IMR-90 (cell line): ENCODE results near the gene NPIPB8. TPM values are rescaled to one million over a fixed set of nuclear protein-coding genes. Genes with fewer than 3 reads are reported as not detected.
"Not testable (repeated sequence)": the region's sequence is repeated elsewhere in the genome, so short reads cannot be mapped to it uniquely, and the experiment has no call there.

Experiments
- ATAC-seq: fragments of 200-7000 bp; cut with Tn5 transposase; 2 replicates; pipeline ENCODE4 v1.9.1; 2020; ENCODE audit warnings: low read depth, mild to moderate bottlenecking, moderate library complexity
- BruUV-seq: library from RNA; stranded (reverse); fragments of 400-500 nt; replicated peaks from 2 replicates; lab custom pipeline; 2021; lab: Mats Ljungman, UMichigan
- CTCF ChIA-PET: fragments of 300-600 bp; formaldehyde crosslinking; extraction: SDS; loops from one replicate; lab custom pipeline; 2021; ENCODE audit warnings: antibody characterized with exemption; lab: Yijun Ruan, JAX
- POLR2A ChIA-PET: fragments of 300-600 bp; sonication (Branson Sonifier 250); formaldehyde crosslinking; loops from one replicate; lab custom pipeline; 2022; ENCODE audit warnings: antibody characterized with exemption; ENCODE audit not compliant: unreplicated experiment; lab: Charles Lee
- DNase-seq: peaks from one replicate; pipeline ENCODE4 v3.0.0; 2013
- H2AFZ ChIP-seq: replicated peaks from 2 replicates; pipeline ENCODE3; 2013; ENCODE audit warnings: low read length, mild to moderate bottlenecking; ENCODE audit not compliant: poor library complexity
- H2AK5ac ChIP-seq: 2 replicates; pipeline ENCODE4 v1.6.1; 2013; ENCODE audit warnings: low read depth, low read length, inconsistent platforms
- H2AK9ac ChIP-seq: replicated peaks from 2 replicates; pipeline ENCODE3; 2013; ENCODE audit warnings: mild to moderate bottlenecking, low read depth, low read length, moderate library complexity; ENCODE audit not compliant: poor library complexity
- H2BK120ac ChIP-seq: 2 replicates; pipeline ENCODE4 v1.6.1; 2013; ENCODE audit warnings: low read depth, low read length, inconsistent platforms
- H2BK15ac ChIP-seq: 3 replicates; pipeline ENCODE4 v1.6.1; 2013; ENCODE audit warnings: low read depth, low read length, inconsistent platforms
- H2BK20ac ChIP-seq: 2 replicates; pipeline ENCODE4 v1.6.1; 2013; ENCODE audit warnings: low read depth, mild to moderate bottlenecking, inconsistent platforms, low read length, moderate library complexity
- H2BK5ac ChIP-seq: 2 replicates; pipeline ENCODE4 v1.6.1; 2013; ENCODE audit warnings: mild to moderate bottlenecking, low read depth, low read length, inconsistent platforms; ENCODE audit not compliant: poor library complexity, severe bottlenecking
- H3K14ac ChIP-seq: replicated peaks from 2 replicates; pipeline ENCODE4 v1.6.1; 2013; ENCODE audit warnings: low read depth, low read length, inconsistent platforms
- H3K18ac ChIP-seq: 2 replicates; pipeline ENCODE4 v1.6.1; 2013; ENCODE audit warnings: low read depth, low read length, control low read depth
- H3K23ac ChIP-seq: 2 replicates; pipeline ENCODE4 v1.6.1; 2013; ENCODE audit warnings: low read depth, low read length, inconsistent platforms
- H3K27ac ChIP-seq: 2 replicates; pipeline ENCODE4 v1.5.1; 2013; ENCODE audit warnings: mild to moderate bottlenecking, control low read depth, low read length; ENCODE audit not compliant: insufficient read depth
- H3K27me3 ChIP-seq: 2 replicates; pipeline ENCODE4 v1.6.1; 2013; ENCODE audit warnings: low read length; ENCODE audit not compliant: control insufficient read depth, insufficient read depth
- H3K36me3 ChIP-seq: 2 replicates; pipeline ENCODE4 v1.6.1; 2013; ENCODE audit warnings: low read length, mixed read lengths; ENCODE audit not compliant: control insufficient read depth, insufficient read depth
- H3K4ac ChIP-seq: 2 replicates; pipeline ENCODE4 v1.6.1; 2013; ENCODE audit warnings: low read depth, low read length, inconsistent platforms
- H3K4me1 ChIP-seq: 2 replicates; pipeline ENCODE4 v1.6.1; 2013; ENCODE audit warnings: low read length, mixed read lengths; ENCODE audit not compliant: control insufficient read depth, insufficient read depth
- H3K4me2 ChIP-seq: 2 replicates; pipeline ENCODE4 v1.6.1; 2013; ENCODE audit warnings: low read depth, mild to moderate bottlenecking, control low read depth, low read length, moderate library complexity
- H3K4me3 ChIP-seq: 2 replicates; pipeline ENCODE4 v1.5.1; 2013; ENCODE audit warnings: low read depth, mild to moderate bottlenecking, control low read depth, low read length, moderate library complexity; ENCODE audit not compliant: insufficient read depth
- H3K56ac ChIP-seq: 2 replicates; pipeline ENCODE4 v1.6.1; 2013; ENCODE audit warnings: low read length, inconsistent platforms; ENCODE audit not compliant: insufficient read depth; ENCODE audit errors: extremely low read depth
- H3K79me1 ChIP-seq, 2 experiments: 2 replicates each; pipeline ENCODE4 v1.6.1; 2013; ENCODE audit warnings: low read length in 2 of 2, inconsistent platforms in 1 of 2, low read depth in 1 of 2
- H3K9ac ChIP-seq: 2 replicates; pipeline ENCODE4 v1.6.1; 2013; ENCODE audit warnings: low read depth, low read length, control low read depth
- H3K9me1 ChIP-seq: 2 replicates; pipeline ENCODE4 v1.6.1; 2013; ENCODE audit warnings: low read length, inconsistent platforms; ENCODE audit not compliant: insufficient read depth
- H3K9me3 ChIP-seq: 2 replicates; pipeline ENCODE4 v1.6.1; 2013; ENCODE audit warnings: low read length; ENCODE audit not compliant: control insufficient read depth, insufficient read depth
- H4K20me1 ChIP-seq: 2 replicates; pipeline ENCODE4 v1.6.1; 2013; ENCODE audit warnings: low read length, inconsistent platforms; ENCODE audit not compliant: insufficient read depth
- H4K5ac ChIP-seq: 2 replicates; pipeline ENCODE4 v1.6.1; 2013; ENCODE audit warnings: mild to moderate bottlenecking, low read depth, low read length, control low read depth
- H4K8ac ChIP-seq, 2 experiments: 2 replicates each; pipeline ENCODE4 v1.6.1; 2013; ENCODE audit warnings: low read depth in 2 of 2, low read length in 2 of 2, control low read depth in 1 of 2, inconsistent platforms in 1 of 2
- H4K91ac ChIP-seq: 2 replicates; pipeline ENCODE4 v1.6.1; 2013; ENCODE audit warnings: low read depth, low read length, inconsistent platforms; ENCODE audit not compliant: insufficient read depth
- WGBS, 2 experiments: methylation state at CpG; one replicate each; pipeline versions ENCODE4 v1.1.5 to v1.1.7; 2013; ENCODE audit warnings: missing lambda C conversion rate in 2 of 2; ENCODE audit not compliant: insufficient read length in 1 of 2; ENCODE audit errors: extremely low coverage in 2 of 2; 5-methylcytosine and 5-hydroxymethylcytosine counted together
- dilution Hi-C: fragments of 300-500 bp; cut with HindIII; formaldehyde crosslinking; loops from one replicate; pipeline ENCODE4 v1.14.3; 2018; ENCODE audit warnings: low sequenced_read_pairs; ENCODE audit not compliant: unreplicated experiment
- in situ Hi-C: fragments of 300-500 bp; cut with MboI; formaldehyde crosslinking; loops from 3 replicates; pipeline ENCODE4 v1.14.3; 2019; ENCODE audit warnings: low sequenced_read_pairs, inconsistent platforms, mixed read lengths
- intact Hi-C: fragments of 100-400 bp; cut with micrococcal nuclease; formaldehyde crosslinking; loops from 2 replicates; pipeline ENCODE4 v1.10.0; 2022
- polyA plus RNA-seq, 3 experiments: library from polyadenylated mRNA; depleted of rRNA; stranded (reverse); fragments of >200 nt; gene quantifications; 2 replicates each; pipeline ENCODE4 v1.2.3, GENCODE V29; 2012; ENCODE audit warnings: low replicate concordance in 1 of 3
- total RNA-seq: library from RNA; depleted of rRNA; stranded (reverse); fragments of >200 nt; gene quantifications from 2 replicates; pipeline ENCODE4 v1.2.3, GENCODE V29; 2012

NPIPB8 gene
- total and polyA plus RNA-seq, 2 of the 4 experiments (the other 2 are of a cell fraction) = not detected

DNA sequence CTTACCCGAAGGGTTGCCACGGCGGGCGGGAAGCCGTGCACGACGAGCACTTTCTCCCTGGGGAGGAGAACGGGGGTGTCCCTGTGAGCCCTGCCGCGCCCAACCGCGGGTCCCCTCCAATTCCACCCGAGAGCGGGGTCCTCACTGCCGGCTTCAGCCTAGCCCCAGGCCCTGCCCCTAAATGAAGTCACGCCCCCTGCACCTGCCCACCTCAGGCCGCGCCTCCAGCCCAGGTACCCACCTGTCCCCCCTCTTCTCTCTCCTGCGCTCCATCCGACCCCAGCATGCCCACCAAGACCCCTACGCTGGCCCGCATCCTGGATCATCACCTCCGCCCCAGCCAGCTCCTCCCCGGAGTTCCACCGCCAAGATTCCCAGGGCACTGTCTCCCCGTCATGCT is 24.0 kb upstream of the NPIPB8 start:
- H2BK120ac ChIP-seq, H3K4ac ChIP-seq, POLR2A ChIA-PET, H3K36me3 ChIP-seq, CTCF ChIA-PET, H2BK5ac ChIP-seq, H3K56ac ChIP-seq, ATAC-seq, H4K20me1 ChIP-seq, dilution Hi-C loops, H3K9ac ChIP-seq, H2AK9ac ChIP-seq, H2BK20ac ChIP-seq, H3K4me1 ChIP-seq, BruUV-seq, H3K27ac ChIP-seq, H3K79me1 ChIP-seq, H2AK5ac ChIP-seq, H2BK15ac ChIP-seq, H3K23ac ChIP-seq, H3K9me3 ChIP-seq, H3K4me3 ChIP-seq, DNase-seq, H3K18ac ChIP-seq, H3K4me2 ChIP-seq, intact Hi-C loops, H4K5ac ChIP-seq, H3K14ac ChIP-seq, H2AFZ ChIP-seq, H4K8ac ChIP-seq, H3K9me1 ChIP-seq, H4K91ac ChIP-seq: not testable (repeated sequence)
- in situ Hi-C loops = loop anchor here (10.0 kb wide), 1 partner anchor 339 kb away; no protein-coding TSS in a partner anchor
- peaks cover 17% of the 10 kb centered on the region for H3K27me3 ChIP-seq
- no CpG with 5 or more reads among the region's 26 CpGs for WGBS, 2 experiments

DNA sequence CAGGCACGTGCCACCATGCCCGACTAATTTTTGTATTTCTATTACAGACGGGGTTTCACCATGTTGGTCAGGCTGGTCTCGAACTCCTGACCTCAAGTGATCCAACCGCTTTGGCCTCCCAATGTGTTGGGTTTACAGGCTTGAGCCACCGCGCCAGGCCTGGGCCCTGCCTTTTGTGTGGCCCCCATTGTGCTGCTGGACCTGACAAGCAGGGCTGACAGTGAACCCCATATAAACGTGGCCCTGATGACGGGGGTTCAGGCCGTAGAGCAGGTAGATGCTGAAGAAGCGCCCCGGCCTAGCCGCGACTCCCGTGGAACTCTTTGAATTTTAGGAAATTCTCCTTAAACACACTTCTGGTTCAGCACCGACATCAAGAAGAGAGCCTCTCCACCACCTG is 23.3 kb upstream of the NPIPB8 start:
- WGBS, 2 experiments = no CpG with 5 or more reads among the region's 16 CpGs
- DNase-seq, H3K4me3 ChIP-seq, CTCF ChIA-PET, H3K79me1 ChIP-seq, H4K20me1 ChIP-seq, H3K4me2 ChIP-seq, H2BK15ac ChIP-seq, H2BK20ac ChIP-seq, H2BK5ac ChIP-seq, H3K9me3 ChIP-seq, H4K5ac ChIP-seq, H3K36me3 ChIP-seq, BruUV-seq, H3K27ac ChIP-seq, H4K91ac ChIP-seq, H2BK120ac ChIP-seq, H3K9ac ChIP-seq, dilution Hi-C loops, H2AK5ac ChIP-seq, H3K9me1 ChIP-seq, POLR2A ChIA-PET, H2AK9ac ChIP-seq, H2AFZ ChIP-seq, H3K4ac ChIP-seq, intact Hi-C loops, ATAC-seq, H3K18ac ChIP-seq, H3K14ac ChIP-seq, H3K4me1 ChIP-seq, H3K56ac ChIP-seq, H3K23ac ChIP-seq, H4K8ac ChIP-seq: not testable (repeated sequence)
- H3K27me3 ChIP-seq = peaks cover 17% of the 10 kb centered on the region
- in situ Hi-C loops = loop anchor here (10.0 kb wide), 1 partner anchor 340 kb away; no protein-coding TSS in a partner anchor
